Testis (tissue), 3 donors: ENCODE results near the gene VWCE. TPM values are rescaled to one million over a fixed set of nuclear protein-coding genes. Genes with fewer than 3 reads are reported as not detected.

Experiments
- DNase-seq: peaks from one replicate; pipeline ENCODE4 v3.0.0-alpha.2; 2019
- H3K27ac ChIP-seq, 2 donors: fragments of 200-600 bp; sonication (generic); one replicate each; pipeline ENCODE4 v1.5.1; 2019
- H3K27me3 ChIP-seq: fragments of 200-600 bp; sonication (generic); one replicate; pipeline ENCODE4 v1.5.1; 2019
- H3K36me3 ChIP-seq: fragments of 200-600 bp; sonication (generic); one replicate; pipeline ENCODE4 v1.5.1; 2017; ENCODE audit warnings: low read depth; ENCODE audit errors: missing control alignments
- H3K4me1 ChIP-seq: fragments of 200-600 bp; sonication (generic); one replicate; pipeline ENCODE4 v1.5.1; 2019
- H3K4me3 ChIP-seq, 2 donors: fragments of 200-600 bp; sonication (generic); one replicate each; pipeline ENCODE4 v1.5.1; 2017 to 2019
- H3K9me3 ChIP-seq: fragments of 200-600 bp; sonication (generic); one replicate; pipeline ENCODE4 v1.5.1; 2017
- CTCF ChIP-seq, 3 experiments: fragments of 450-650 bp in 2 of 3; fragments of 200-600 bp in 1 of 3; sonication (generic) in 1 of 3; IDR thresholded peaks; one replicate each; pipeline ENCODE4 v1.5.1; 2016 to 2019; ENCODE audit warnings: antibody characterized with exemption in 3 of 3, mild to moderate bottlenecking in 2 of 3, moderate library complexity in 1 of 3
- POLR2A ChIP-seq: fragments of 450-650 bp; IDR thresholded peaks from one replicate; pipeline ENCODE4 v1.6.1; 2017; ENCODE audit warnings: antibody characterized with exemption, mild to moderate bottlenecking, moderate library complexity
- WGBS, 2 donors: methylation state at CpG; one replicate each; pipeline ENCODE4 v1.1.5; 2018; 5-methylcytosine and 5-hydroxymethylcytosine counted together
- intact Hi-C: fragments of 100-400 bp; cut with DNase I; formaldehyde crosslinking; loops from one replicate; pipeline ENCODE4 v1.15.1; 2023; ENCODE audit warnings: low total_unique reads
- polyA plus RNA-seq: library from polyadenylated mRNA; stranded (reverse); fragments of 350-450 nt; fragmentation: Illumina TruSeq; extraction: RNeasy Lipid Tissue Mini Kit (QIAGEN cat#74804); gene quantifications from one replicate; pipeline ENCODE4 v1.2.3, GENCODE V29; 2014; ENCODE audit warnings: low read depth, low replicate concordance; ENCODE audit not compliant: insufficient read depth
- total RNA-seq, 2 donors: library from RNA; depleted of rRNA; stranded (reverse); fragments of >200 nt; gene quantifications; one replicate each; pipeline ENCODE4 v1.2.3, GENCODE V29; 2016

Gene VWCE
- total and polyA plus RNA-seq, 3 donors from 2014 or later, result 6.6 to 11.1 (median 11.1) TPM

DNA sequence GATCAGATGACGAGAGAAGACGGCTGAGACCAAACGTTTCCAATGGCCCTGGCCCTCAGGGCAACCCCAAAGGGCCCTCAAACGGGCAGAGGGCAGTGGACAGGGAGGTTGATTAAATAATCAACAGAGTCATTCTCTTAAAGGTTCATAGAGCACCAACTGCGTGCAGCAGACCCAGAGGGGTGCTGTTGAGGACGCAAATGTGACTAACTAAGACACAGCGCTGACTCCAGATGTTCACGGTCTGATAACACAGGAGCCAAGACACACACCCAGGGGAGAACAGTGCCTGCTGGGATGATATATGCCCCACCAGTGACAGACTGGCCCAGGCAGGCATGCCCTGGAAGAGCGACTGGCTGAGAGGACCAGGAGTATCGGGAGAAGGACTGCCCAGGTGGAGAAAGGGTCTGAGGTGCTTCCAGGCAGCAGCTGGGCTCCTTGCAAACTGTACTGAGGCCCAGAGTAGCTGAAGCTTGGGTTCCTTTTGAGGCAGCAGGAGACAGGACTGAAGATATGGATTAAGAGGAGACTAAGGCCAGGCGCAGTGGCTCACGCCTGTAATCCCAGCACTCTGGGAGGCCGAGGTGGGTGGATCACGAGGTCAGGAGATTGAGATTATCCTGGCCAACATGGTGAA, 7.7 kb downstream of the VWCE start:
- no peak overlapping the region for H3K4me3 ChIP-seq
- H3K27ac ChIP-seq, result no peak overlapping the region
- no peaks in the 10 kb centered on the region for H3K9me3 ChIP-seq
- no peaks in the 10 kb centered on the region for H3K27me3 ChIP-seq
- intact Hi-C loops, result no loop called here
- H3K4me1 ChIP-seq, result no peaks in the 10 kb centered on the region
- H3K36me3 ChIP-seq, result no peaks in the 10 kb centered on the region
- WGBS, 2 donors, result 91% methylated on average over 14 of the region's 14 CpGs
- DNase-seq, result no peak
- TF ChIP-seq POLR2A (no peak), CTCF (IDR thresholded peaks at IDR 0.05) (no peak)

DNA sequence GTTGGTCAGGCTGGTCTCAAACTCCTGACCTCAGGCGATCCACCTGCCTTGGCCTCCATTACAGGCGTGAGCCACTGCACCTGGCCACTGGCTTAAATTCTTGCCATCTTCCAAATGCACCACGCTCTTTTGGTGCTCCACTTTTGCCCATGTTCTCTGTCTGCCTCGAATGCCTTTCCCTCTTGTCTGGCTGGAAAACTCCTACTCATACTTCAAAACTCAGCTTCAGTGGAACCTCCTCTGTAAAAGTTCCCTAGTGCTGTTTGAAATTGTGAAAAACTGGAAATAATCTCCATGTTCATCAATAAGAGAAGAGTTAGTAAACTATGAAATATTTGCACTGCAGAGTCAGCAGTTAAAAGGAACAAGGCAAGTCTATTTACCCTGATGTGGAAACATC, 11.5 kb downstream of the VWCE start:
- Histone ChIP-seq H3K4me3 (no peak overlapping the region), H3K36me3 (no peaks in the 10 kb centered on the region), H3K27ac (no peak overlapping the region), H3K27me3 (no peaks in the 10 kb centered on the region), H3K4me1 (no peaks in the 10 kb centered on the region), H3K9me3 (no peaks in the 10 kb centered on the region)
- no peak for DNase-seq
- intact Hi-C loops, result no loop called here
- no peak for TF ChIP-seq CTCF (IDR thresholded peaks at IDR 0.05)
- TF ChIP-seq POLR2A, result no peak
- WGBS, 2 donors, result 90 to 92% methylated on average over 4 of the region's 4 CpGs

DNA sequence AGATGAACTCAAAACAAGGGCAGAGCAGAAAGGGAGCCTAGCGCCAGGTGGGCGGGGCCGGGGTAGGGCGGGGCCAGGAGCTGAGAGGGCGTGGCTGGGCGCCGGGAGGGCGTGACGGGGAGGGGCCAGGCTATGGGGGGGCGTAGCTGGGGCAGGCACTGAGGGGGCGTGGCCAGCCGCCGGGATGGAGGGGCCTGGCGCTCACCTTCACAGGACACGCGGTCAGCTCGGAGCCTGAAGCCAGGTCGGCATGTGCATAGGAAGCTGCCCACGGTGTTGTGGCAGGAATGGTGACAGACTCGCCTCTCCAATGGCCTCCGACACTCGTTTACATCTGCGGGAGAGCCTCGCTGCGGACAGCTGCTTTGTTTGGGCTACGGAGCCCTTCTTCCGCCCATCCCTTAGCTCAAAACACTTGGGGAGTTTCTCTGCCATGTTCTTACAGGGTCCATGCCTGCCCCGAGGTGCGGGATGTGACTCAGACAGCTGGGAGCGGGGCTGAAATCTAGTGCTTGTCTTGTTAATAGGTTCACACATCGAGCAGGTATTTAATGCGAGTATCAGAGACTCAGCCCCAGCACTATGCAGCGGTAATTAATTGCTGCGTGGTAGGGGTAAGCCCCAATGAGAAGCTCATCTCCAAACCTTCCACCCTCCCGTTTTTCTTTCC, 13.4 kb downstream of the VWCE start:
- H3K9me3 ChIP-seq, result no peaks in the 10 kb centered on the region
- H3K36me3 ChIP-seq, result no peaks in the 10 kb centered on the region
- peak overlapping the region; percentile 18 to 39 for H3K4me3 ChIP-seq
- intact Hi-C loops, result no loop called here
- H3K4me1 ChIP-seq, result no peaks in the 10 kb centered on the region
- peak; percentile 82 for DNase-seq
- H3K27ac ChIP-seq, result no peak overlapping the region
- TF ChIP-seq CTCF (IDR thresholded peaks at IDR 0.05) (no peak), POLR2A (no peak)
- WGBS, 2 donors, result 41 to 44% methylated on average over 33 to 35 of the region's 35 CpGs
- no peaks in the 10 kb centered on the region for H3K27me3 ChIP-seq

- WGBS, 2 donors, result 56 to 66% methylated on average over 19 to 20 of the region's 20 CpGs
- intact Hi-C loops, result no loop called here
- DNase-seq, result no peak
- Histone ChIP-seq H3K27ac (no peak overlapping the region), H3K4me1 (no peaks in the 10 kb centered on the region), H3K27me3 (no peaks in the 10 kb centered on the region), H3K36me3 (no peaks in the 10 kb centered on the region), H3K9me3 (no peaks in the 10 kb centered on the region), H3K4me3 (peak overlapping the region in 1 of 2 donors; percentile 39)
- no peak for TF ChIP-seq CTCF (IDR thresholded peaks at IDR 0.05)
- no peak for TF ChIP-seq POLR2A
These were observed 14.1 kb downstream of the VWCE start for GRCh38 chr11:61280883-61281580.
